Measurements from ENCODE around the gene NFIB. TPM values are rescaled to one million over a fixed set of nuclear protein-coding genes. Genes with fewer than 3 reads are reported as not detected.

The NFIB gene
- total and polyA plus RNA-seq, 8 donors = 8.9 to 65.0 (median 45.7) TPM

DNA sequence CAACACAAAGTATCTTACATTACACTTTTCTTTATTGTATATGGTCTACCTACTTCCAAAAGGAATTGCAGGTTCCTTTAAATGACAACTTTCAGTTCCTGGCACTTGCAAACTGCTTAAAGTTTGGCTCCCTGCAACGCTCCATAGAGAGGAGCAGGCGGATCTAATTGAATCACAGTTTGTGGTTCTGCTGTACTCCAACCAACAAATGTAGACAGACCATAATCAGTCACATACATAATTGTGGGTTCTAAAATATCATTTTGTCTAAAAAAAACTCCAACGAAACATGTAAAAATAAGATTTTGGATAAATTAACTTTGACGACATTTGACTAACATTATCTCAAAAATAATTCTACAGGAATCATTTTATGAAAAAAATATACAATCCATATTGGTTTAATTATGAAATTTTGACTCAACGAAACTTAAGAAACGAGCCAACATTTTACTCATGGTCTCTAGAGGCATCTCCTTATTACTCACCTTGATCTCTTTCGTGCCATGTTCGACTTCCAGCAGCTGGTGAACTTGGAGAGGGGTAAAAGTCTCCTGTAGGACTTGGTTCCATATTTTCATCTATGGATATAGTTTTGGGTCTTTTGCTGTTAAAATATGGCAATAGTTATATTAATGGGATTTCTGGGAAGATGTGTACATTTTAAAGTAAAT is 167.6 kb downstream of the NFIB start:
- WGBS, 2 donors = 96% methylated on average over 8 of the region's 8 CpGs
- DNase-seq = no peak
- no peak for FAIRE-seq
- H3K9me3 ChIP-seq = no peaks in the 10 kb centered on the region
- H3K27me3 ChIP-seq = no peaks in the 10 kb centered on the region
- TF ChIP-seq, protein P1, sequence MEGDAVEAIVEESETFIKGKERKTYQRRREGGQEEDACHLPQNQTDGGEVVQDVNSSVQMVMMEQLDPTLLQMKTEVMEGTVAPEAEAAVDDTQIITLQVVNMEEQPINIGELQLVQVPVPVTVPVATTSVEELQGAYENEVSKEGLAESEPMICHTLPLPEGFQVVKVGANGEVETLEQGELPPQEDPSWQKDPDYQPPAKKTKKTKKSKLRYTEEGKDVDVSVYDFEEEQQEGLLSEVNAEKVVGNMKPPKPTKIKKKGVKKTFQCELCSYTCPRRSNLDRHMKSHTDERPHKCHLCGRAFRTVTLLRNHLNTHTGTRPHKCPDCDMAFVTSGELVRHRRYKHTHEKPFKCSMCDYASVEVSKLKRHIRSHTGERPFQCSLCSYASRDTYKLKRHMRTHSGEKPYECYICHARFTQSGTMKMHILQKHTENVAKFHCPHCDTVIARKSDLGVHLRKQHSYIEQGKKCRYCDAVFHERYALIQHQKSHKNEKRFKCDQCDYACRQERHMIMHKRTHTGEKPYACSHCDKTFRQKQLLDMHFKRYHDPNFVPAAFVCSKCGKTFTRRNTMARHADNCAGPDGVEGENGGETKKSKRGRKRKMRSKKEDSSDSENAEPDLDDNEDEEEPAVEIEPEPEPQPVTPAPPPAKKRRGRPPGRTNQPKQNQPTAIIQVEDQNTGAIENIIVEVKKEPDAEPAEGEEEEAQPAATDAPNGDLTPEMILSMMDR (IDR thresholded peaks at IDR 0.05) = no peak
- H3K36me3 ChIP-seq = no peaks in the 10 kb centered on the region
- no peak for ATAC-seq
- intact Hi-C loops (cut with DNase I) = no loop called here
- H3K27ac ChIP-seq = no peak overlapping the region
- H3K4me3 ChIP-seq = no peak overlapping the region
- H3K4me1 ChIP-seq = peaks cover 0 to 7% (median 0%) of the 10 kb centered on the region in 3 donors

DNA sequence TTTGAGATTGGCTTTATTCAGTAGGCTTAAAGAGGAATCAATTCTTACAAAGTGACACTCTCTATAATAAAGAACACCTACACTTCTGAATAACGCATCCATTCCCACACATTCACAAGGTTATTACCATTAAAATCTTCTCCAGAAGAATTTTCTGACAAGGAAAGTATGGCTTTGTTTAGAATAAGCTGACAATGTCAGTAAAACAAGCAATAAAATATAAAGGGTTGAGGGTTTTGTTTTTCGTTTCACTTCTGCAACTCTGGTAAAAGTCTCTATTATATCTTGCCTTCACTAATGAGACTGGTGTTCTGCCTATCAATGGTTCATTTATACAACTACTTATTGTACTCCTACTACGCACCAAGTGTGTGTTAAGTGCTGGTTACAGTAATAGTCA is 169.7 kb downstream of the NFIB start:
- H3K4me3 ChIP-seq = no peak overlapping the region
- no peaks in the 10 kb centered on the region for H3K27me3 ChIP-seq
- no peak overlapping the region for H3K27ac ChIP-seq
- no peak for FAIRE-seq
- intact Hi-C loops (cut with DNase I) = no loop called here
- no peak for DNase-seq
- no peaks in the 10 kb centered on the region for H3K9me3 ChIP-seq
- ATAC-seq = no peak
- 96 to 98% methylated on average over 3 of the region's 3 CpGs for WGBS, 2 donors
- H3K36me3 ChIP-seq = no peaks in the 10 kb centered on the region
- H3K4me1 ChIP-seq = peaks cover 0 to 7% (median 0%) of the 10 kb centered on the region in 3 donors
- TF ChIP-seq, protein P1 (IDR thresholded peaks at IDR 0.05) = no peak

DNA sequence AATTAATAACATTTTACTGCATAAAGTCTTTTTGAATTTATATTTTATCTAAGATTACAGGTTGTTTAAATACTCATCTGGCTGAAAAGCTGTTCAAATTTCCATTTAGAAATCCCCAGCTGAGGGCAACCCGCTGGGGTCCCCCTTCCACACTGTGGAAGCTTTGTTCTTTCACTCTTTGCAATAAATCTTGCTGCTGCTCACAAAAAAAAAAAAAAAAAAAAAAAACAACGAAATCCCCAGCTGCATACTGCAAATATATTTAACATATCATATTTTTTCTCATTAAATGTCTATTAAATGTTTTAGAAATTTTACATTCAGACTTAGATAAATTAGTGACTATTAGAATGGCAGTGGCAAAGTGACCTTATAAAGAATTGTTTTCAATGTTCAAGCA is 172.2 kb downstream of the NFIB start:
- intact Hi-C loops (cut with DNase I) = no loop called here
- DNase-seq = no peak

DNA sequence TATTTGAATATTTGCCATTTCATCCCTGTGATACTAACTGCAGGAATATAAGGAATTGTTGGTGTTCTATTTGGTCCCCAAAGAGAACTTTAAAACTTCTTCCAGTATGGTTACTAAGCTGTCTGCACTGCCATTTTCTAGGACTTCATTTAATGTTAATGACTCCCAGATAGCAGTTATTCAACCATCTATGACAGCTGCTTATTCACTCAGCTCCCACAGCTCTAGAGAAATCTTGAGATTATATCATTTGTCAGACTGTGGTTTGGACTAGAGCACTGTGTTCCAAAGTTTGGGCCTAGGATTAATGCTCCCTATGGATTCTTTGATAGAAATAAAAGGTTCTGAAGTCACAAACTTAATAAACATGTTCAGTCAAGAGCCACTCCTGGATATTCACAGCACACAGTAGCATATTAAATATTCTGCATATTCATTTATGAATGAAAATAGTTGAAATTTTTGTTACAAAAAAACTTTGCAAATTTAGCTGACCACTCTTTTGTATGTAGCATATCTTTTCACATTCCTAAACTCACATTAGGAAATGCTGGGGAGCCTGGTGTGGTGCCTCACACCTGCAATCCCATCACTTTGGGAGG is 173.7 kb downstream of the NFIB start:
- no peaks in the 10 kb centered on the region for H3K36me3 ChIP-seq
- H3K4me1 ChIP-seq = peaks cover 0 to 7% (median 0%) of the 10 kb centered on the region in 3 donors
- no peak overlapping the region for H3K4me3 ChIP-seq
- TF ChIP-seq, protein P1 (IDR thresholded peaks at IDR 0.05) = no peak
- intact Hi-C loops (cut with DNase I) = no loop called here
- FAIRE-seq = no peak
- no peak for ATAC-seq
- no peaks in the 10 kb centered on the region for H3K27me3 ChIP-seq
- H3K9me3 ChIP-seq = no peaks in the 10 kb centered on the region
- no peak for DNase-seq
- H3K27ac ChIP-seq = no peak overlapping the region

More for the DNA sequence above, 172.2 kb downstream of the NFIB start:
- Histone ChIP-seq H3K4me3 (no peak overlapping the region), H3K27ac (no peak overlapping the region), H3K4me1 (peaks cover 0 to 7% (median 0%) of the 10 kb centered on the region in 3 donors), H3K27me3 (no peaks in the 10 kb centered on the region), H3K9me3 (no peaks in the 10 kb centered on the region), H3K36me3 (no peaks in the 10 kb centered on the region)
- TF ChIP-seq, protein P1 (IDR thresholded peaks at IDR 0.05) = no peak
- 74 to 82% methylated on average over 2 of the region's 2 CpGs for WGBS, 2 donors
- ATAC-seq = no peak
- FAIRE-seq = no peak

DNA sequence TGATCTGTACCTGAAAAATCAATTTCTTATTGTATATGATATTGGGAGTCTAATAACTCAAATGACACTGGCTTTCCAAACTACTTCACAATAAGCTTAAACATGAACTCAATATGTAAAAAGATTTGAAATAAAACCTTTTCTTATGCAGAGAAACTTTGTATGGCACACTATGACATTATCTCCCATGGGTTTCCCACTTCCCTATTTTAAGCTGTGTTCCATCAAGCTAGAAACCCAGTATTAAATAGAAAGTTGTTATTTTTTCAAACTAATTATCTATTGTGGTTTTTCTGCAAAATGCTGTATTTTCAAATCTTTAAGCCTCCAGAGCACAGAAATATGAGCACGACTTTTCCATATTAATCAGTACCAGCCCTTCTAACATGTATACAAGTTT is 174.7 kb downstream of the NFIB start:
- TF ChIP-seq, protein P1 (IDR thresholded peaks at IDR 0.05) = no peak
- no peaks in the 10 kb centered on the region for H3K36me3 ChIP-seq
- no peaks in the 10 kb centered on the region for H3K9me3 ChIP-seq
- DNase-seq = no peak
- intact Hi-C loops (cut with DNase I) = no loop called here
- H3K27ac ChIP-seq = no peak overlapping the region
- no peak overlapping the region for H3K4me3 ChIP-seq
- H3K4me1 ChIP-seq = peaks cover 0 to 7% (median 0%) of the 10 kb centered on the region in 3 donors
- ATAC-seq = no peak
- H3K27me3 ChIP-seq = no peaks in the 10 kb centered on the region
- no peak for FAIRE-seq
- WGBS, 2 donors = 93% methylated on average over 1 of the region's 1 CpG

Measured in pancreas (tissue), 10 donors.